ENCODE measurements around the gene SKA1.

Gene SKA1

GRCh38 chr18:50441016-50441415 lies 66.2 kb downstream of the SKA1 start:
- no peak for DNase-seq (ENCODE audit: low read depth)
- TF ChIP-seq, protein P1, sequence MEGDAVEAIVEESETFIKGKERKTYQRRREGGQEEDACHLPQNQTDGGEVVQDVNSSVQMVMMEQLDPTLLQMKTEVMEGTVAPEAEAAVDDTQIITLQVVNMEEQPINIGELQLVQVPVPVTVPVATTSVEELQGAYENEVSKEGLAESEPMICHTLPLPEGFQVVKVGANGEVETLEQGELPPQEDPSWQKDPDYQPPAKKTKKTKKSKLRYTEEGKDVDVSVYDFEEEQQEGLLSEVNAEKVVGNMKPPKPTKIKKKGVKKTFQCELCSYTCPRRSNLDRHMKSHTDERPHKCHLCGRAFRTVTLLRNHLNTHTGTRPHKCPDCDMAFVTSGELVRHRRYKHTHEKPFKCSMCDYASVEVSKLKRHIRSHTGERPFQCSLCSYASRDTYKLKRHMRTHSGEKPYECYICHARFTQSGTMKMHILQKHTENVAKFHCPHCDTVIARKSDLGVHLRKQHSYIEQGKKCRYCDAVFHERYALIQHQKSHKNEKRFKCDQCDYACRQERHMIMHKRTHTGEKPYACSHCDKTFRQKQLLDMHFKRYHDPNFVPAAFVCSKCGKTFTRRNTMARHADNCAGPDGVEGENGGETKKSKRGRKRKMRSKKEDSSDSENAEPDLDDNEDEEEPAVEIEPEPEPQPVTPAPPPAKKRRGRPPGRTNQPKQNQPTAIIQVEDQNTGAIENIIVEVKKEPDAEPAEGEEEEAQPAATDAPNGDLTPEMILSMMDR (IDR thresholded peaks at IDR 0.05; ENCODE audit: low read depth, low read length) = no peak
- TF ChIP-seq POLR2A (IDR thresholded peaks at IDR 0.05; ENCODE audit: extremely low read depth, insufficient read length) (no peak), MYC (IDR thresholded peaks at IDR 0.05; ENCODE audit: low read depth, low read length) (no peak)
- TF ChIP-seq, protein P2, sequence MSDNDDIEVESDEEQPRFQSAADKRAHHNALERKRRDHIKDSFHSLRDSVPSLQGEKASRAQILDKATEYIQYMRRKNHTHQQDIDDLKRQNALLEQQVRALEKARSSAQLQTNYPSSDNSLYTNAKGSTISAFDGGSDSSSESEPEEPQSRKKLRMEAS (IDR thresholded peaks at IDR 0.05; ENCODE audit: low read depth, low read length) = no peak
- H3K4me3 ChIP-seq (ENCODE audit: low read depth, low read length) = no peak overlapping the region

DNA sequence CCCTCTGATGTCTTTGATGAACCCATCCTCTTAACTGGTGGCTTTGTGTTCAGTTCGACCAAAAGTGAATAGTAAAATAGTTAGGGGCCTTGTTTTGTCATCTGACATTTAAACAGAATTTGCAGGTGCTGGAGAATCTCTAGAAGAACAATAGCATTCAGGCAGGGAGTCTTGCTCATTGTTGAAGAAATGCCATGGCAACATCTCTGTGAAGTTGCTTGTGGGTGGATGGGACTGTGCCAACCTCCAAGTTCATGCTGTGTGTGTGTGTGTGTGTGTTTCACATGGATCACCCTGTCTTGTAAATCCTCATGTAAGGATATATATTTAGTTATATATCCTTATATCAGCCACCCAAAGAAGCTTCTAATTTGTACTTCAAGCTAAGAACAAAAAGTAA lies 66.7 kb downstream of the SKA1 start:
- TF ChIP-seq POLR2A (IDR thresholded peaks at IDR 0.05; ENCODE audit: extremely low read depth, insufficient read length) (no peak), MYC (IDR thresholded peaks at IDR 0.05; ENCODE audit: low read depth, low read length) (no peak)
- TF ChIP-seq, protein P1 (IDR thresholded peaks at IDR 0.05; ENCODE audit: low read depth, low read length) = no peak
- TF ChIP-seq, protein P2 (IDR thresholded peaks at IDR 0.05; ENCODE audit: low read depth, low read length) = no peak
- no peak overlapping the region for H3K4me3 ChIP-seq (ENCODE audit: low read depth, low read length)
- DNase-seq (ENCODE audit: low read depth) = no peak
